ENCODE measurements around the gene FAM89B. TPM values are rescaled to one million over a fixed set of nuclear protein-coding genes. Genes with fewer than 3 reads are reported as not detected.

The FAM89B gene
- total RNA-seq, 1 donor from 2014 or later = 47.5 TPM

GRCh38 chr11:65580756-65581155 is 8.4 kb downstream of the FAM89B start:
- no peak overlapping the region for H3K4me3 ChIP-seq (ENCODE audit: insufficient read depth, low read depth, low read length)
- no peak overlapping the region for H2AFZ ChIP-seq (ENCODE audit: low read depth, low read length)
- peaks cover 5% of the 10 kb centered on the region for H3K27me3 ChIP-seq (ENCODE audit: insufficient read depth, low read length)
- FAIRE-seq (no peak), DNase-seq (ENCODE audit: low read depth) (no peak)
- Mint-ChIP-seq H3K27me3 (ENCODE audit: low read depth, unreplicated experiment) (peaks cover 41% of the 10 kb centered on the region), H3K27ac (ENCODE audit: unreplicated experiment) (no peak overlapping the region), H3K9me3 (ENCODE audit: unreplicated experiment) (peaks cover 3% of the 10 kb centered on the region), H3K4me3 (ENCODE audit: unreplicated experiment) (no peak overlapping the region), H3K36me3 (ENCODE audit: low read depth, unreplicated experiment) (peaks cover 17% of the 10 kb centered on the region), H3K4me1 (ENCODE audit: low read depth, unreplicated experiment) (peaks cover 9% of the 10 kb centered on the region)
- H3K36me3 ChIP-seq (ENCODE audit: insufficient read depth, low read length) = no peaks in the 10 kb centered on the region
- H3K79me2 ChIP-seq (ENCODE audit: insufficient read depth, low read length) = no peaks in the 10 kb centered on the region
- H3K9ac ChIP-seq (ENCODE audit: low read length) = no peak overlapping the region
- no peak overlapping the region for H3K27ac ChIP-seq (ENCODE audit: low read depth, low read length)
- peaks cover 21% of the 10 kb centered on the region for H3K4me1 ChIP-seq (ENCODE audit: insufficient read depth, low read length)
- H3K9me3 ChIP-seq (ENCODE audit: insufficient read depth, low read depth, low read length) = no peaks in the 10 kb centered on the region
- H4K20me1 ChIP-seq (ENCODE audit: insufficient read depth, low read length) = peaks cover 52% of the 10 kb centered on the region
- no peak for TF ChIP-seq CTCF (IDR thresholded peaks at IDR 0.05; ENCODE audit: insufficient read depth, low read depth, low read length)
- TF ChIP-seq EZH2 (IDR thresholded peaks at IDR 0.05; ENCODE audit: insufficient read depth, low read length) = no peak
- no peak overlapping the region for H3K4me2 ChIP-seq (ENCODE audit: low read length)

GRCh38 chr11:65581928-65582327 is 9.6 kb downstream of the FAM89B start:
- Histone ChIP-seq H2AFZ (ENCODE audit: low read depth, low read length) (no peak overlapping the region), H3K9me3 (ENCODE audit: insufficient read depth, low read depth, low read length) (no peaks in the 10 kb centered on the region), H3K27me3 (ENCODE audit: insufficient read depth, low read length) (peaks cover 5% of the 10 kb centered on the region), H3K9ac (ENCODE audit: low read length) (no peak overlapping the region), H4K20me1 (ENCODE audit: insufficient read depth, low read length) (peaks cover 61% of the 10 kb centered on the region), H3K36me3 (ENCODE audit: insufficient read depth, low read length) (no peaks in the 10 kb centered on the region), H3K4me3 (ENCODE audit: insufficient read depth, low read depth, low read length) (no peak overlapping the region), H3K27ac (ENCODE audit: low read depth, low read length) (no peak overlapping the region), H3K79me2 (ENCODE audit: insufficient read depth, low read length) (no peaks in the 10 kb centered on the region), H3K4me2 (ENCODE audit: low read length) (no peak overlapping the region), H3K4me1 (ENCODE audit: insufficient read depth, low read length) (peaks cover 12% of the 10 kb centered on the region)
- DNase-seq (ENCODE audit: low read depth) (no peak), FAIRE-seq (no peak)
- Mint-ChIP-seq H3K27ac (ENCODE audit: unreplicated experiment) (no peak overlapping the region), H3K27me3 (ENCODE audit: low read depth, unreplicated experiment) (peaks cover 52% of the 10 kb centered on the region), H3K36me3 (ENCODE audit: low read depth, unreplicated experiment) (peaks cover 17% of the 10 kb centered on the region), H3K4me3 (ENCODE audit: unreplicated experiment) (no peak overlapping the region), H3K4me1 (ENCODE audit: low read depth, unreplicated experiment) (peaks cover 4% of the 10 kb centered on the region), H3K9me3 (ENCODE audit: unreplicated experiment) (peaks cover 3% of the 10 kb centered on the region)
- TF ChIP-seq CTCF (IDR thresholded peaks at IDR 0.05; ENCODE audit: insufficient read depth, low read depth, low read length) = no peak
- TF ChIP-seq EZH2 (IDR thresholded peaks at IDR 0.05; ENCODE audit: insufficient read depth, low read length) = no peak

- Mint-ChIP-seq H3K4me1 (ENCODE audit: low read depth, unreplicated experiment) (peaks cover 6% of the 10 kb centered on the region), H3K27ac (ENCODE audit: unreplicated experiment) (no peak overlapping the region), H3K9me3 (ENCODE audit: unreplicated experiment) (peaks cover 3% of the 10 kb centered on the region), H3K27me3 (ENCODE audit: low read depth, unreplicated experiment) (peaks cover 46% of the 10 kb centered on the region), H3K36me3 (ENCODE audit: low read depth, unreplicated experiment) (peaks cover 15% of the 10 kb centered on the region), H3K4me3 (ENCODE audit: unreplicated experiment) (no peak overlapping the region)
- TF ChIP-seq EZH2 (IDR thresholded peaks at IDR 0.05; ENCODE audit: insufficient read depth, low read length) (no peak), CTCF (IDR thresholded peaks at IDR 0.05; ENCODE audit: insufficient read depth, low read depth, low read length) (no peak)
- peaks cover 7% of the 10 kb centered on the region for H3K4me1 ChIP-seq (ENCODE audit: insufficient read depth, low read length)
- H3K9ac ChIP-seq (ENCODE audit: low read length) = no peak overlapping the region
- H4K20me1 ChIP-seq (ENCODE audit: insufficient read depth, low read length) = peaks cover 50% of the 10 kb centered on the region
- no peak overlapping the region for H3K27ac ChIP-seq (ENCODE audit: low read depth, low read length)
- no peaks in the 10 kb centered on the region for H3K9me3 ChIP-seq (ENCODE audit: insufficient read depth, low read depth, low read length)
- FAIRE-seq (no peak), DNase-seq (ENCODE audit: low read depth) (no peak)
- H3K4me2 ChIP-seq (ENCODE audit: low read length) = no peak overlapping the region
- no peaks in the 10 kb centered on the region for H3K36me3 ChIP-seq (ENCODE audit: insufficient read depth, low read length)
- H3K27me3 ChIP-seq (ENCODE audit: insufficient read depth, low read length) = peaks cover 5% of the 10 kb centered on the region
- H2AFZ ChIP-seq (ENCODE audit: low read depth, low read length) = no peak overlapping the region
- H3K79me2 ChIP-seq (ENCODE audit: insufficient read depth, low read length) = no peaks in the 10 kb centered on the region
- no peak overlapping the region for H3K4me3 ChIP-seq (ENCODE audit: insufficient read depth, low read depth, low read length)
Observed at GRCh38 chr11:65583589-65583988, 11.3 kb downstream of the FAM89B start.

Data from astrocyte (in vitro differentiated cells and primary cell).